ENCODE results near the gene LIN7A.

LIN7A gene

GRCh38 chr12:80877721-80878265 lies 59.9 kb downstream of the LIN7A start:
- no peak for TF ChIP-seq CTCF (IDR thresholded peaks at IDR 0.05; ENCODE audit: low read depth, low read length, missing control alignments)
- Histone ChIP-seq H3K27ac (no peak overlapping the region), H3K27me3 (replicated peaks) (no peaks in the 10 kb centered on the region), H3K36me3 (replicated peaks) (no peaks in the 10 kb centered on the region), H3K4me3 (ENCODE audit: low read depth, low read length) (no peak overlapping the region)
- in situ Hi-C loops (cut with HindIII; ENCODE audit: low pct_ligation_motif_present, low sequenced_read_pairs): no loop called here
- no peak for DNase-seq

- no peak for TF ChIP-seq CTCF (IDR thresholded peaks at IDR 0.05; ENCODE audit: low read depth, low read length, missing control alignments)
- H3K27ac ChIP-seq: no peak overlapping the region
- DNase-seq: no peak
- in situ Hi-C loops (cut with HindIII; ENCODE audit: low pct_ligation_motif_present, low sequenced_read_pairs): no loop called here
- H3K27me3 ChIP-seq (replicated peaks): no peaks in the 10 kb centered on the region
- no peaks in the 10 kb centered on the region for H3K36me3 ChIP-seq (replicated peaks)
- H3K4me3 ChIP-seq (ENCODE audit: low read depth, low read length): no peak overlapping the region
Observed at GRCh38 chr12:80872053-80872452, 65.7 kb downstream of the LIN7A start.

GRCh38 chr12:80869264-80869663 lies 68.5 kb downstream of the LIN7A start:
- Histone ChIP-seq H3K27ac (no peak overlapping the region), H3K4me3 (ENCODE audit: low read depth, low read length) (no peak overlapping the region), H3K27me3 (replicated peaks) (no peaks in the 10 kb centered on the region), H3K36me3 (replicated peaks) (no peaks in the 10 kb centered on the region)
- no peak for DNase-seq
- in situ Hi-C loops (cut with HindIII; ENCODE audit: low pct_ligation_motif_present, low sequenced_read_pairs): no loop called here
- no peak for TF ChIP-seq CTCF (IDR thresholded peaks at IDR 0.05; ENCODE audit: low read depth, low read length, missing control alignments)

DNA sequence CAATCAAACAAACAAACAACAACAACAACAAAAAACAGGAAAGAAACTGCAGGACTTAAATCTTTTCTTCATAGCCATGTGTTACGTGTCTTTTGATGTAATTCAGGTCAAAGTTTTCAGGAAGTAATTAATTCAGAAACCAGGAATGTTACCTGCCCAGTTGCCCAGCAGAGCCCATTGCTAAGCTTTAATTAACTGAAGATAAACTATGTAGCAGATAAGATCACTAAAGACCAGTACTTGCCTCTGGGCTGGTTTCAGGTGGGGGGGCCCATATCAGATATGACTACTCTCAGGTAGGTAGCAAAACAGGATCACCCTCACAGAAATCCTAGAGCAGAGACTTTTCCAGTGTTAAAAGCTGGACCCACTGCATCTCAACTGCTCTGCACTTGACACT lies 69.2 kb downstream of the LIN7A start:
- in situ Hi-C loops (cut with HindIII; ENCODE audit: low pct_ligation_motif_present, low sequenced_read_pairs): no loop called here

DNA sequence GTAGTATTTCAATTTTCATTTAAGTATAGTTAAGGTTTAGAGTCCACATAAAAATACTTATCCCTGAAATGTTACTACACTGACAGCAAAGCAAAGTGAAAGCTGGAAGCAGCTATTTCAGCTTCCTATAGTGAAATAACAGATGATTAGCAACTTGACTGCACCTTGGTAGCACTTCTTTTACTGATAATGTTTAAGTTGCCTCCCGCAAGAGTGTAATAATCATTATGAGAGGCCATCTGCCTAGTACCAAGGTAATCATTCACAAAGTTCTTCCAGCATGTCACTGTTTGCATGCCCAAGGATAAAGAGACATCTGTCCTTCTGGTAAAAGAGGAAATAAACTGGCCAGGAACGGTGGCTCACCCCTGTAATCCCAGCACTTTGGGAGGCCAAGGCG lies 69.8 kb downstream of the LIN7A start:
- no peak for TF ChIP-seq CTCF (IDR thresholded peaks at IDR 0.05; ENCODE audit: low read depth, low read length, missing control alignments)
- Histone ChIP-seq H3K36me3 (replicated peaks) (no peaks in the 10 kb centered on the region), H3K27ac (no peak overlapping the region), H3K27me3 (replicated peaks) (no peaks in the 10 kb centered on the region), H3K4me3 (ENCODE audit: low read depth, low read length) (no peak overlapping the region)
- in situ Hi-C loops (cut with HindIII; ENCODE audit: low pct_ligation_motif_present, low sequenced_read_pairs): no loop called here
- DNase-seq: no peak

More for the DNA sequence above, 69.2 kb downstream of the LIN7A start:
- Histone ChIP-seq H3K27me3 (replicated peaks) (no peaks in the 10 kb centered on the region), H3K27ac (no peak overlapping the region), H3K36me3 (replicated peaks) (no peaks in the 10 kb centered on the region), H3K4me3 (ENCODE audit: low read depth, low read length) (no peak overlapping the region)
- no peak for TF ChIP-seq CTCF (IDR thresholded peaks at IDR 0.05; ENCODE audit: low read depth, low read length, missing control alignments)
- DNase-seq: no peak

DNA sequence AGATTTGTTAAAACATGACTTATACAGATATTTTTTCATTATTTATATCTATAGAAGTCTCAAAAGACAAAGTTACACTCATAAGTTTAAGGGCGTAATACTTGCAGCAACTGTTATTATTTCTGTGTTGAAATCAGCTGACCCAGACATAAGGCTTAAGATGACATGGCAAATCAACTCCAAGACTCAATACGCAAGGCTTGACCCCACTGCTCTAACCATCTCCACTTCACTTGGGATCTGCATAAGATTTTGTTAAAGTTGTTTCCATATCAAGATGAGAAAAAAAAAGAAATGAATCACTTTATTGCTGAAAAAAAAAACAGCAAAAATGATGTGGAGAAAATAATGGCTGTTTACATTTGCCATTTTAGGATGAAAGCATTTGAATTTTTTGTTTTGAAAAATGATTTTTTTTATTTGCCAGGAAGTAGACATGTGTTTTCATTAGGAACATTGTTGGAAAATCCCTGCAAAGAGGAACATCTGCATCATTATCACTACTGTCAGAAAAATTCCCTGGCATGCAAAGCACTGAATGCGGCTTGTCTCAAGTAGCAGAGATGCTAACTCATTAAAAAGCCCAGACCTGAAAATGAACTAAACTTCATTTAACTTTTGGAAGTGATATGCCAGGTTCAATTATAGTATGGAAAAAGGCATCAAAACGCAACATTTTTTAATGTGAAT lies 73.5 kb downstream of the LIN7A start:
- no peak for DNase-seq
- H3K36me3 ChIP-seq (replicated peaks): no peaks in the 10 kb centered on the region
- H3K27me3 ChIP-seq (replicated peaks): no peaks in the 10 kb centered on the region
- no peak overlapping the region for H3K4me3 ChIP-seq (ENCODE audit: low read depth, low read length)
- TF ChIP-seq CTCF (IDR thresholded peaks at IDR 0.05; ENCODE audit: low read depth, low read length, missing control alignments): no peak
- in situ Hi-C loops (cut with HindIII; ENCODE audit: low pct_ligation_motif_present, low sequenced_read_pairs): no loop called here
- H3K27ac ChIP-seq: no peak overlapping the region

Data from brain microvascular endothelial cell (primary cell).